ENCODE results near the gene NOD1.
"Not testable (repeated sequence)": the region's sequence is repeated elsewhere in the genome, so short reads cannot be mapped to it uniquely, and the experiment has no call there.

NOD1 gene

DNA sequence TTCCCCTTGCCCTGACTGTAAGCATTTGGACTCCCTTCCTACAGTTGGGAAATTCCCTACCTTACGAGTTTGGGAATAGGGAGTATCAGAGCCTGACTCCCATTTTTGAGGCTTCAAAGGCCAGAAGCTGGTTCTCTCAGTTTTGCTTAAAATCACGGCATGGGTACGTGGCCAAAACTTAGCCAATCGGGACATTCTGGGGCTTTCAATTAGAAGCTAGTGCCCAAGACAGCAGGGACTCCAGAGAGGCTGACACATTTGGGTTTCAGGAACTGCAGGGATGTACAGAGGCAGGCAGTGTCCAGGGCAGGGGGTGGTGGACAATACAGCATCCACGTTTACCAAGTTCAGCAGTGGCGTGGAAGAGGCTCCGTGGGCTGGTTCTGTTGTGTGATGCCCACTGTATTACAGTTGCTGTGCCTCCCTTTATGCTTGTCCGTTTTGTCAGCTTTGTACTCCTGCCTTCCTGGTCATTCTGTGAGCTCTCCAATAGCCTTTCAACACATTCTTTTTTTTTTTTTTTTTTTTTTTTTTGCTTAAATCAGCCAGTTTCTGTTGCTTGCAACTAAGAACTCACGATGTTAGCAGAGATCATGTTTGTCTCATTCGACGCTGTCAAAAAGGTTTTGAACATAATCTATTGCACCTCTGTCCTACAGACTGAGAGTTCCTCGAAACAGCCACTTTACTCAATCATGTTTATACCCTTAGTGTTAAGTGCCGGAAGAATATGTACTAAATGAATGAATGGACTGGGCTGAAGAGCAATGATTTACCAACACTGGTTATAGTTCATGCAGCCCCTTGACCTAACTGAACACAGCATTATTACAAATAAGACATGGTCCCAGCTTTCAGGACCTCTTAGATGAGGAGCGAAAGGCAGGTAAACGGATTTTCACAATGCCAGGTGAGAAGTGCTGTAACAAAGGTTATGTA is 25.0 kb upstream of the NOD1 start:
- DNase-seq: no peak

GRCh38 chr7:30502470-30503251 is 24.1 kb upstream of the NOD1 start:
- DNase-seq: no peak

DNA sequence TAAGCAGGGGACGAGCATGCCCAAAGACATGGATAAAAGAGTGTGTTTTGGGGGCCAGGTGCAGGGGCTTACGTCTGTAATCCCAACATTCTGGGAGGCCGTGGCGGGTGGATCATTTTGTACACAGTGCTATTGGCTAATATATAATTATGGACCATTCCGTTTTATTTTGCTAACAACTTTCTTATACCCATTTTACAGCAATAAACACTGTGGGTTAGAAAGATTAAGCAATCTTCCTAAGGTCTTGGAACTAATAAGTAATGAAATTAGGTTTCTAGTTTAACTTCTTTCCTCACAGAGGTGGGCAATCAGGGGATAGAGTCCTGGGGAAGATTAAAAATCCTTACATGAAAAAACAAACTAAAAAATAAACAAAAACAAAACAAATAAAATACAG is 22.7 kb upstream of the NOD1 start:
- no peak for DNase-seq

GRCh38 chr7:30493228-30493627 is 14.6 kb upstream of the NOD1 start:
- DNase-seq: no peak

GRCh38 chr7:30491417-30491816 is 12.8 kb upstream of the NOD1 start:
- no peak for DNase-seq

GRCh38 chr7:30487371-30487770 is 8.8 kb upstream of the NOD1 start:
- DNase-seq: no peak

- DNase-seq: no peak
Measured at GRCh38 chr7:30485667-30486066, 7.1 kb upstream of the NOD1 start.

DNA sequence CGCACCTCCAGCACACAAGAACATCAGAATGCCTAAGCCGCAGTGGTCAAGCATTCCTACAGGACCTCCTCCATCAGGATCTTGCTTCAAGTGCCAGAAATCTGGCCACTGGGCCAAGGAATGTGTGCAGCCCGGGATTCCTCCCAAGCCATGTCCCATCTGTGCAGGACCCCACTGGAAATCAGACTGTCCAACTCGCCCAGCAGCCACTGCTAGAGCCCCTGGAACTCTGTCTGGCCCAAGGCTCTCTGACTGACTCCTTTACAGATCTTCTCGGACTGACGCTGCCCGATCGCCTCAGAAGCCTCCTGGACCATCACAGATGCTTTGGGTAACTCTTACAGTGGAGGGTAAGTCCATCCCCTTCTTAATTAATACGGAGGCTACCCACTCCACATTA is 2.8 kb upstream of the NOD1 start:
- not testable (repeated sequence) for DNase-seq

DNA sequence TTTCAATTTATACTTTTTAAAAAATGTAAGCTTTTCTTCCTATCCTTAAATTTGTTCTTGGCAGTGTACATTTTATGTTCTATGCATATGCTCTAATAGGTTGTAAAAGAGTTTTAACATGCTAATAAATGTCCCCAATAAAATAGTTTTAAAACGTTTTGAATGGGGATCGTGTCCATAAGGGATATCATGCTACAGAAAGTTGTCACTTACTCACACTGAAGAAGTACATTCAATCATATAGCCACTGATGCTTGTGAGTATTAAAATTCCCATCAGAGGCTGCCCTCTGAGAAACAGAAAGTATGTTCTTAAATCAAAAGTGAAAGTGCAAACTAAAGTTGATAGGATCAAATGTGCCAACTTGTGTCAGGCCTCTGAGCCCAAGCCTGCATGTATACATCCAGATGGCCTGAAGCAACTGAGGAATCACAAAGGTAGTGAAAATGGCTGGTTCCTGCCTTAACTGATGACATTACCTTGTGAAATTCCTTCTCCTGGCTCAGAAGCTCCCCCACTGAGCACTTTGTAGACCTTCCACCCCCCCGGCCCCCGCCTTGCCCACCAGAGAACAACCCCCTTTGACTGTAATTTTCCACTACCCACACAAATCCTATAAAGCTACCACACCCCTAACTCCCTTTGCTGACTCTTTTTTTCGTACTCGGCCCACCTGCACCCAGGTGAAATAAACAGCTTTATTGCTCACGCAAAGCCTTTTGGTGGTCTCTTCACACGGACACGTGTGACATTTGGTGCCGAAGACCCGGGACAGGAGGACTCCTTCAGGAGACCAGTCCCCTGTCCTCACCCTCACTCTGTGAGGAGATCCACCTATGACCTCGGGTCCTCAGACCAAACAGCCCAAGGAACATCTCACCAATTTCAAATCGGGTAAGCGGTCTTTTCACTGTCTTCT is 877 bp upstream of the NOD1 start:
- DNase-seq: peak in 1 of 2 donors; percentile 76

- no peak for DNase-seq
Measured at GRCh38 chr7:30476459-30477145, 2.0 kb downstream of the NOD1 start.

GRCh38 chr7:30475580-30475979 is 3.0 kb downstream of the NOD1 start:
- no peak for DNase-seq

DNA sequence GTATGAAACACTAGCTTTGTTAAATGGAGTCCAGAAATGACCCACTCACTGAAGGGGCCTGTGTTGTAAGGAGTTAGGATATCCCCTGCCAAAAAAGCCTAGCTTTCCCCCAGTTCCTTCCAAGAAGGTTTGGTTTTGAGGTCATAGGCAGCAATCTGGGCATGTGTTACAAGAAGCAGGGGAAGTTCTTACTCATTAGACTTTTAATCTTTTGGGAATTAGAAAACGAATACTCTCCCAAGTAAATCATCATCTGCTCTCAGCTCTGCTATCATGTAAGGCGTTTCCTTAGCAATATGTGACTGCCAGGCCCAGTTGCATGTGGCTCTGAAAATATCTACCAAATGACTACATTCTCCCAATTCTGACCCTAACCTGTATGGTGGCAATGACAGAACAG is 3.7 kb downstream of the NOD1 start:
- no peak for DNase-seq

GRCh38 chr7:30474485-30474884 is 4.1 kb downstream of the NOD1 start:
- DNase-seq: no peak

DNA sequence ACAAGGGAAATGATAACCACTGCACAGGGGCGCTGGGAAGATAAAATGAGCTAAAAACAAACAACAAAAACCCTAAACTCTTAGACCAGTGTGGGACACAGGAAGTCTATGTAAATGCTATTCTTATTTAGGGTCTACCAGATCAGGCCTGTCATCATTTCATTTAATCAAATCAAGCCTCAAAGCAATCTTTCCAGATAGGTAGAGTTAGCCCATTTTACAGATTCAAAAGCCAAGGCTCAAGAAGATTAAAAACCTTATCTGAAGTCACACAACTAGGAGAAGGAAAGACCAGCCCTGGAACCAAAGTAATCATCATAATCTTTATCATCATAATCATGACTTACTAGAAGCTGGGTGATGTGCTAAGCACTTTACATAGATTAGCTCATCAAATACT is 4.7 kb downstream of the NOD1 start:
- no peak for DNase-seq

- no peak for DNase-seq
Measured at GRCh38 chr7:30472784-30473775, 5.5 kb downstream of the NOD1 start.

DNA sequence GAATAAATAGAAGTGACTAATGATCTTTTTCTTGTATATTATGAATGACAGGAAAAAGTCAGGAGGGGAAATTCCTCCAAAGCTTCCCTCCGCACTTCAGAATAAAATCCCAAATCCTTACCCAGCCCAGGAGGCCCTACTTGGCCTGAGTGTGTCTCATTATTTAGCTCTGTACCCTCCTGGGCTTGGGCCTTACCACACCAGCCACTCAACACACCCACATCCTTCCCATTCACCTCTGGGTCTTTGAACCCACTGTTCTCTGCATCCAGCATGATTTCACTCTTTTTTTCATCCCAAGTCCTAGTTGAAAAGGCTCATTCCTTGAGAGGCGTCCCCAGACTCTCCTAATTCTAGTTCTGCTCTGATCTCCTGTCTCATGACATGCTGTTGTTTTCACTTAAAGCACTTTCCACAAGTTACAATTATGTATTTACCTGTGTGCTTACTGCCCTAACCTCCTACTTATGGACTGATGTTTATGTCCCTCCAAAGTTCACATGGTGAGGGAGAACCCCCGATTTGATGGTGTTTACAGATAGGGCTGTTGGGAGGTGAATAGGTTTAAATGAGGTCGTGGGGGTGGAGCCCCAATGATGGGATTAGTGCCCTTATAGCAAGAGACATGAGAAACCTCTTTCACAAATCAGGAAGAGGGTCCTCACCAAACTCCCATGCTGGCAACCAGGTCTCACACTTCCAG is 6.4 kb downstream of the NOD1 start:
- no peak for DNase-seq

GRCh38 chr7:30471205-30471604 is 7.4 kb downstream of the NOD1 start:
- DNase-seq: no peak

- no peak for DNase-seq
Measured at GRCh38 chr7:30470771-30471170, 7.8 kb downstream of the NOD1 start.

GRCh38 chr7:30470163-30470770 is 8.3 kb downstream of the NOD1 start:
- DNase-seq: no peak

GRCh38 chr7:30469303-30469702 is 9.3 kb downstream of the NOD1 start:
- no peak for DNase-seq
